WERI-Rb-1 (cell line): ENCODE results near the gene GTF3C1.
A peak's percentile ranks its signal among the peaks of the same experiment; 100 is the strongest.

ENCODE experiments used
- DNase-seq: peaks from one replicate; pipeline ENCODE4 v3.0.0-alpha.2; 2020
- H3K27ac ChIP-seq: fragments of 250-450 bp; sonication (Bioruptor Pico); 2 replicates; pipeline ENCODE4 v1.5.1; 2020; ENCODE audit warnings: mild to moderate bottlenecking, moderate library complexity
- H3K27me3 ChIP-seq: fragments of 250-450 bp; sonication (Bioruptor Pico); 2 replicates; pipeline ENCODE4 v1.5.1; 2021; ENCODE audit warnings: mild to moderate bottlenecking, low read depth, moderate library complexity; ENCODE audit not compliant: insufficient read depth, severe bottlenecking
- H3K36me3 ChIP-seq: fragments of 250-450 bp; sonication (Bioruptor Pico); 2 replicates; pipeline ENCODE4 v1.5.1; 2020; ENCODE audit warnings: mild to moderate bottlenecking, moderate library complexity
- H3K4me3 ChIP-seq: 2 replicates; pipeline ENCODE4 v1.5.1; 2011; ENCODE audit warnings: low read depth, mild to moderate bottlenecking, control low read depth, low read length
- H3K9me3 ChIP-seq: fragments of 250-450 bp; sonication (Bioruptor Pico); 2 replicates; pipeline ENCODE4 v1.5.1; 2021; ENCODE audit warnings: mild to moderate bottlenecking, moderate library complexity; ENCODE audit not compliant: severe bottlenecking
- CTCF ChIP-seq: IDR thresholded peaks from 2 replicates; pipeline ENCODE4 v1.5.1; 2011; ENCODE audit warnings: low read depth, mild to moderate bottlenecking, control low read depth, inconsistent platforms, low read length

Gene GTF3C1

GRCh38 chr16:27549746-27550581 lies at the start of gene GTF3C1, which contains the start of gene KATNIP:
Gene GTF3C1 (minus strand): TSS chr16:27549913. CDS start chr16:27549890, 23 bp downstream.
Gene KATNIP (plus strand): TSS chr16:27550144. CDS start chr16:27550171, 27 bp downstream.
- Histone ChIP-seq H3K9me3 (no peaks in the 10 kb centered on the region), H3K36me3 (peaks cover 32% of the 10 kb centered on the region), H3K4me3 (peak within 1 kb of the TSS; percentile 57), H3K27ac (peak within 1 kb of the TSS; percentile 75), H3K27me3 (no peaks in the 10 kb centered on the region)
- peak; percentile 99 for DNase-seq
- TF ChIP-seq CTCF: no peak

- DNase-seq: no peak
- peak overlapping the region; percentile 70; the same call in 1 of the 2 replicates for H3K27ac ChIP-seq
- H3K9me3 ChIP-seq: no peaks in the 10 kb centered on the region
- no peaks in the 10 kb centered on the region for H3K36me3 ChIP-seq
- H3K4me3 ChIP-seq: no peak overlapping the region
- no peaks in the 10 kb centered on the region for H3K27me3 ChIP-seq
- no peak for TF ChIP-seq CTCF
Observed at GRCh38 chr16:27598931-27599565, 49.3 kb upstream of the GTF3C1 start.

GRCh38 chr16:27598220-27598619 lies 48.5 kb upstream of the GTF3C1 start:
- no peak for DNase-seq
- no peaks in the 10 kb centered on the region for H3K27me3 ChIP-seq
- TF ChIP-seq CTCF: no peak
- H3K36me3 ChIP-seq: no peaks in the 10 kb centered on the region
- H3K9me3 ChIP-seq: no peaks in the 10 kb centered on the region
- H3K27ac ChIP-seq: no peak overlapping the region
- no peak overlapping the region for H3K4me3 ChIP-seq

GRCh38 chr16:27597361-27597760 lies 47.6 kb upstream of the GTF3C1 start:
- no peaks in the 10 kb centered on the region for H3K36me3 ChIP-seq
- H3K4me3 ChIP-seq: no peak overlapping the region
- no peaks in the 10 kb centered on the region for H3K9me3 ChIP-seq
- no peak overlapping the region for H3K27ac ChIP-seq
- no peak for TF ChIP-seq CTCF
- no peaks in the 10 kb centered on the region for H3K27me3 ChIP-seq
- DNase-seq: no peak

GRCh38 chr16:27596411-27596810 lies 46.7 kb upstream of the GTF3C1 start:
- DNase-seq: no peak
- Histone ChIP-seq H3K27ac (peak overlapping the region; percentile 28; the same call in 1 of the 2 replicates), H3K4me3 (no peak overlapping the region), H3K36me3 (no peaks in the 10 kb centered on the region), H3K9me3 (no peaks in the 10 kb centered on the region), H3K27me3 (no peaks in the 10 kb centered on the region)
- TF ChIP-seq CTCF: no peak
